Measurements from ENCODE around the gene CD248.
"Not testable (repeated sequence)": the region's sequence is repeated elsewhere in the genome, so short reads cannot be mapped to it uniquely, and the experiment has no call there.

CD248 gene

GRCh38 chr11:66316849-66317251, at the start of gene CD248:
CD248 (minus strand) TSS chr11:66317044; CDS start chr11:66317027, 17 bp downstream.
- no peak for DNase-seq

GRCh38 chr11:66365711-66366619, 49.1 kb upstream of the CD248 start:
- no peak for DNase-seq

- no peak for DNase-seq
Measured at GRCh38 chr11:66365166-66365565, 48.3 kb upstream of the CD248 start.

- peak; percentile 91 to 92 for DNase-seq
Measured at GRCh38 chr11:66363805-66364535, 47.1 kb upstream of the CD248 start.

GRCh38 chr11:66363187-66363601, 46.4 kb upstream of the CD248 start:
- no peak for DNase-seq

- no peak for DNase-seq
Measured at GRCh38 chr11:66362481-66363147, 45.8 kb upstream of the CD248 start.

GRCh38 chr11:66361502-66361941, 44.7 kb upstream of the CD248 start:
- no peak for DNase-seq

- DNase-seq: peak in 1 of 2 experiments; percentile 16
Measured at GRCh38 chr11:66360406-66361073, 43.7 kb upstream of the CD248 start.

- DNase-seq: no peak
Measured at GRCh38 chr11:66359662-66360087, 42.8 kb upstream of the CD248 start.

- DNase-seq: not testable (repeated sequence)
Measured at GRCh38 chr11:66350560-66351235, 33.9 kb upstream of the CD248 start.

- no peak for DNase-seq
Measured at GRCh38 chr11:66349084-66349386, 32.2 kb upstream of the CD248 start.

GRCh38 chr11:66347425-66348276, 30.8 kb upstream of the CD248 start, which contains the start of gene B4GAT1:
B4GAT1 (minus strand) TSS chr11:66347629; CDS start chr11:66347545, 84 bp downstream.
- DNase-seq: peak; percentile 93 to 94

- no peak for DNase-seq
Measured at GRCh38 chr11:66346476-66347424, 29.9 kb upstream of the CD248 start.

- no peak for DNase-seq
Measured at GRCh38 chr11:66345316-66345649, 28.4 kb upstream of the CD248 start.

GRCh38 chr11:66344550-66345315, 27.9 kb upstream of the CD248 start, which contains the start of gene BRMS1:
BRMS1 (minus strand) TSS chr11:66345104; CDS start chr11:66342234, 2,870 bp downstream.
- DNase-seq: peak; percentile 96

- DNase-seq: no peak
Measured at GRCh38 chr11:66343176-66343575, 26.3 kb upstream of the CD248 start.

GRCh38 chr11:66341502-66342126, 24.8 kb upstream of the CD248 start:
- DNase-seq: no peak

Measured in activated T-cell treated with anti-CD3 and anti-CD28 coated beads, Interleukin-2, amount 50 U/mL, for 48 hours (primary cell).